ENCODE measurements around the gene FAM120AOS. TPM values are rescaled to one million over a fixed set of nuclear protein-coding genes. Genes with fewer than 3 reads are reported as not detected.

FAM120AOS gene
- total and polyA plus RNA-seq, 12 donors, result 21.1 to 39.9 (median 31.5) TPM

DNA sequence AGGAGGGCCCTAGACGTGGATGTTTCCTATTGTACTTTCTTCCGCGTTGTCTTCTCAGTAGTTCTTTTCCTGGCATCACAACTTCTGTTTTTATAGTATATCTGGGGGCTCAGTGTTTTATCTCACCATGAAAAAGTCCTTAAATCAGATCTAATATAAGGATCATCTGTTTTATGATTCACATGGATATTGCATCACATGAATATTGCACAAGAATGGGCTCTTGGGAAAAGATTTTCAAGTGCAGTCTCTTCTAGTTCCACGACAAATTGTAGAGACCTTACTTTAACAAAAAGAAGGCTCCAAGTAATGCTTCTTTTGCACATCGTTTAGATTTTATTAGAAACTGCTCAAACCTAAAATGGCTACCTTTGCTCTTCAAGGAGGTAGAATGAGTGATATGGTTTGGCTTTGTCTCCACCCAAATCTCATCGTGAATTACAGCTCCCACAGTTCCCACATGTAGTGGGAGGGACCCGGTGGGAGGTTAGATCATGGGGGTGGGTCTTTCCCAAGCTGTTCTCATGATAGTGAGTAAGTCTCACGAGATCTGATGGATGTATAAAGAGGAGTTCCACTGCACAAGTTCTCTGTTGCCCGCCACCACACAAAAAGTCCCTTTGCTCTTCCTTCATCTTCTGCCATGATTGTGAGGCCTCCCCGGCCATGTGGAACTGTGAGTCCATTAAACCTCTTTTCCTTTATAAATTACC, 55.6 kb downstream of the FAM120AOS start:
- Histone ChIP-seq H3K27me3 (no peaks in the 10 kb centered on the region), H3K4me1 (no peaks in the 10 kb centered on the region), H3K27ac (no peak overlapping the region), H3K9me3 (no peaks in the 10 kb centered on the region), H3K4me3 (no peak overlapping the region), H3K36me3 (no peaks in the 10 kb centered on the region)
- 68% methylated on average over 10 of the region's 10 CpGs for WGBS, 2 donors
- ATAC-seq (no peak), DNase-seq (no peak)
- intact Hi-C loops (cut with DNase I), result no loop called here
- no peak for TF ChIP-seq CTCF (IDR thresholded peaks at IDR 0.05)

Other genes with a start within 250 kb of the FAM120AOS start
- gene FAM120A, start 1.9 kb downstream of the FAM120AOS start, total RNA-seq, result 100 to 1,000 TPM in 7 of 10 donors, 10 to 100 TPM in 3; 90.6 to 126 (median 106) TPM
- 10 to 100 TPM; 42.2 to 47.7 TPM for gene FAM120A, start 1.9 kb downstream of the FAM120AOS start, polyA plus RNA-seq
- gene PHF2, start 123.0 kb upstream of the FAM120AOS start, total RNA-seq, result 10 to 100 TPM; 20.4 to 28.0 (median 23.0) TPM
- 10 to 100 TPM; 13.9 to 31.3 TPM for gene PHF2, start 123.0 kb upstream of the FAM120AOS start, polyA plus RNA-seq